Peyer's patch (tissue), 4 donors: ENCODE measurements around the gene VSTM2B. TPM values are rescaled to one million over a fixed set of nuclear protein-coding genes. Genes with fewer than 3 reads are reported as not detected.

Experiments
- DNase-seq, 3 donors: peaks; one replicate each; pipeline ENCODE4 v3.0.0-alpha.2; 2017 to 2019
- H3K27ac ChIP-seq, 4 donors: fragments of 200-600 bp; sonication (generic); one replicate each; pipeline ENCODE4 v1.5.1; 2016 to 2019
- H3K27me3 ChIP-seq, 2 donors: fragments of 200-600 bp; sonication (generic); one replicate each; pipeline ENCODE4 v1.5.1; 2019
- H3K36me3 ChIP-seq, 3 donors: fragments of 200-600 bp; sonication (generic); one replicate each; pipeline ENCODE4 v1.5.1; 2016 to 2019
- H3K4me1 ChIP-seq, 4 donors: fragments of 200-600 bp; sonication (generic); one replicate each; pipeline ENCODE4 v1.5.1; 2016 to 2019
- H3K4me3 ChIP-seq, 4 donors: fragments of 200-600 bp; sonication (generic); 1 replicate in 3 of 4; 2 replicates in 1 of 4; pipeline ENCODE4 v1.5.1; 2016 to 2019; ENCODE audit warnings: mild to moderate bottlenecking in 1 of 4
- H3K9me3 ChIP-seq, 4 donors: fragments of 200-600 bp; sonication (generic); one replicate each; pipeline ENCODE4 v1.5.1; 2016 to 2019; ENCODE audit warnings: mild to moderate bottlenecking in 1 of 4
- POLR2A ChIP-seq, 2 donors: fragments of 450-650 bp; IDR thresholded peaks; one replicate each; pipeline ENCODE4 v1.5.1; 2017; ENCODE audit warnings: antibody characterized with exemption in 2 of 2, mild to moderate bottlenecking in 2 of 2, moderate library complexity in 2 of 2
- total RNA-seq, 4 donors: library from RNA; depleted of rRNA; stranded (reverse); fragments of >200 nt; gene quantifications; one replicate each; pipeline ENCODE4 v1.1.0, GENCODE V29; 2016
- TF ChIP-seq, protein P1 (sequence below), 6 experiments: fragments of 450-650 bp in 4 of 6; fragments of 200-600 bp in 2 of 6; sonication (generic) in 1 of 6; IDR thresholded peaks; one replicate each; pipeline ENCODE4 v1.5.1; 2017 to 2019; ENCODE audit warnings: antibody characterized with exemption in 6 of 6, mild to moderate bottlenecking in 3 of 6, moderate library complexity in 1 of 6

Gene VSTM2B
- total RNA-seq, 4 donors from 2014 or later: not detected

DNA sequence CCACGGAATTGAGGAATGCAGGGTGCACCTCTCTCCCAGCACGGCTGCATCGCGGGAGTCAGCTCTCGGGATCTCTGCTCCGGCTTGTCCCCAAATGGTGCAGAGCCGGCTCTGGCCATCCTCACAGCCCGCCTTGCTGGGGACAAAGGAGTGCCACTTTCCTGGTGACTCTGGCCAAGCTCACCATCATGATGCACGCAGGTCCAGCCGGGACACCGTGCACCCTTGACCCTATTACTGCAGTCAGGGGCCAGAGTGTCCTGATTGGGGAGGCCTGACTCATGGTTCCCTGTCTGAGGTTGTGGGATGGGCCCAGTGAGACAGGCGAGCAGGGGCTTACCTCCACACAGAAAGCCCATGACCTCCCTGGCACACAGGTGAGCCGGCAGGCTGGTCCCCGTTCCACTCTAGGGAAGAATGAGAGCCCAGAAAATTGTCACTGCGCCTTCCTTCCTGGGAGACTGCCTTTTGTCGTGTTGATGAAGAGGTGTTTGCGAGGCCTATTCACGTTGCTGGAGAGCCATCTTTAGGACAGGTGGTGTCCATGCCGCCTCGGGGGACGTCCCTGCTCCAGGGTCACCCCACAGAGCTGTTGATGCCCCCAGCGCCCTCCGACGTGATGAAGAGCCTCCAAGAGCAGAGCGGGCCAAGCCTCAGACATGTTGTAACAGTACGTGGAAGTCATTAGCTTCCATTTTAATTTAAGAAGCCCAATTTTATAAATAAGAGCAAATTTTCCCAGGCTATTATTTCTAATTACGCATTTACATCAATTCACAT lies 18.5 kb upstream of the VSTM2B start:
- Histone ChIP-seq H3K27me3 (no peaks in the 10 kb centered on the region), H3K27ac (no peak overlapping the region), H3K36me3 (no peaks in the 10 kb centered on the region), H3K9me3 (no peaks in the 10 kb centered on the region), H3K4me1 (no peaks in the 10 kb centered on the region), H3K4me3 (no peak overlapping the region)
- peak in 1 of 3 donors; percentile 24 for DNase-seq
- TF ChIP-seq, protein P1, sequence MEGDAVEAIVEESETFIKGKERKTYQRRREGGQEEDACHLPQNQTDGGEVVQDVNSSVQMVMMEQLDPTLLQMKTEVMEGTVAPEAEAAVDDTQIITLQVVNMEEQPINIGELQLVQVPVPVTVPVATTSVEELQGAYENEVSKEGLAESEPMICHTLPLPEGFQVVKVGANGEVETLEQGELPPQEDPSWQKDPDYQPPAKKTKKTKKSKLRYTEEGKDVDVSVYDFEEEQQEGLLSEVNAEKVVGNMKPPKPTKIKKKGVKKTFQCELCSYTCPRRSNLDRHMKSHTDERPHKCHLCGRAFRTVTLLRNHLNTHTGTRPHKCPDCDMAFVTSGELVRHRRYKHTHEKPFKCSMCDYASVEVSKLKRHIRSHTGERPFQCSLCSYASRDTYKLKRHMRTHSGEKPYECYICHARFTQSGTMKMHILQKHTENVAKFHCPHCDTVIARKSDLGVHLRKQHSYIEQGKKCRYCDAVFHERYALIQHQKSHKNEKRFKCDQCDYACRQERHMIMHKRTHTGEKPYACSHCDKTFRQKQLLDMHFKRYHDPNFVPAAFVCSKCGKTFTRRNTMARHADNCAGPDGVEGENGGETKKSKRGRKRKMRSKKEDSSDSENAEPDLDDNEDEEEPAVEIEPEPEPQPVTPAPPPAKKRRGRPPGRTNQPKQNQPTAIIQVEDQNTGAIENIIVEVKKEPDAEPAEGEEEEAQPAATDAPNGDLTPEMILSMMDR (IDR thresholded peaks at IDR 0.05): no peak
- no peak for TF ChIP-seq POLR2A (IDR thresholded peaks at IDR 0.05)

DNA sequence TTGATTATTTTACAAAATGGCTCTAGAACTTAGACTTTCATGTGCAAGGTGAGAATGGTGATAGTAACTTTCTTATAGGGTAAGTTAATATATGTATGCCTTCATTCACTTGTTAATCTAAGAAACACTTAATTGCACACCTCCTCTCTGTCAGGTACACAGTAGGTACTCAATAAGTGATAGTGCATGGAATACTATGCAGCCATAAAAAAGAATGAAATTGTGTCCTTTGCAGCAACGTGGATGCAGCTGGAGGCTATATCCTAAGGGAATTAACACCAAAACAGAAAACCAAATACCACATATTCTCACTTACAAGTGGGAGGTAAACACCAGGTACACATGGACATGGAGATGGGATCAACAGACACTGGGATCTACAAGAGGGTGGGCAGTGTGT lies 17.6 kb upstream of the VSTM2B start:
- no peaks in the 10 kb centered on the region for H3K4me1 ChIP-seq
- TF ChIP-seq POLR2A (IDR thresholded peaks at IDR 0.05): no peak
- TF ChIP-seq, protein P1 (IDR thresholded peaks at IDR 0.05): no peak
- no peak overlapping the region for H3K4me3 ChIP-seq
- no peaks in the 10 kb centered on the region for H3K27me3 ChIP-seq
- no peaks in the 10 kb centered on the region for H3K36me3 ChIP-seq
- no peaks in the 10 kb centered on the region for H3K9me3 ChIP-seq
- DNase-seq: no peak
- H3K27ac ChIP-seq: no peak overlapping the region

DNA sequence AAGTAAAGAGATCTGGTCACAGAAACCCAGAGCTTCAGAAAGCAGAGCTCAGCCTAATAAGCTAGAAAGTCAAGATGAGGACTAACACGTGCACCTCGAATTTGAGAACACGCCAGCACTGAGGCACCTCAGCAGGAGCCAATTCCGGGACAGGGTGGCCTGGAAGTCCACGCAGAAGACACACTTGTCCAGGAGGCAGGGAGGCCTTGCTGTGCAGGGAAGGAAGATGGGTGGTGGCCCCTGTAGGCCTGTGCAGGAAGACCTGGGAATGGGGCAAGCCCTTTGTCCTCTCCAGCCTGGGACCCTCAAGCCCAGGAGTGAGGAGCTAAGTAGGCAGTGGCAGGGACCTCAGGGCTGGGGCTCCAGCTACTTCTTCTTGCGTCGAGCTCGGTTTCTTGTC lies 16.3 kb upstream of the VSTM2B start:
- DNase-seq: no peak
- no peaks in the 10 kb centered on the region for H3K4me1 ChIP-seq
- no peak for TF ChIP-seq POLR2A (IDR thresholded peaks at IDR 0.05)
- TF ChIP-seq, protein P1 (IDR thresholded peaks at IDR 0.05): no peak
- no peak overlapping the region for H3K4me3 ChIP-seq
- no peaks in the 10 kb centered on the region for H3K36me3 ChIP-seq
- H3K27ac ChIP-seq: no peak overlapping the region
- H3K9me3 ChIP-seq: no peaks in the 10 kb centered on the region
- H3K27me3 ChIP-seq: no peaks in the 10 kb centered on the region

DNA sequence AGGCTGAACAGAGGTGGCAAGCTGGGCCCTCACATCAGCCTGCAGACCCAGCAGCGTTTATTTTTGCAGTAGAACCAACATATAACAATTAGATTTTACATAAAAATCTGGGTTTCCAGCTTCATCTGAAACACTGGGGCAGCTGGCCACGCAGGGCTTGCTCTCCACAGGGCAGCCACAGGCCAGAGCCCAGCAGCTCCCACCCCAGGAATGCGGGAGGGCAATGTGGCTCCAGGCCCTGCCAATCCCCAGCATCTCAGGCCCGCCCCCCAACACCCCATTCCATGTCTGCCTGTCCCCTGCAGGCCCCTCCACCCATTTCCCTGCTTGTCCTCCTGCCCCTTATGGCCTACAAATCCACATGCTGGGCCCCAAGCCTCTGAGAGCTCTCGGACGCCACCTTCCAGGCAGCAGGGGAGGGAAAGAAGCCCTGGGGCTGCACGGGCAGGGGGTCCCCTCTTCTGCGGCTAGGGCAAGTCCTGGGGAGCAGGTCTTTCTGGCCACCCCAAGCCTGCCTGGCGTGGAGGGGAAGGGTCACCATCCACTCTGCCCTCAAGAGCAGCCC lies 15.0 kb upstream of the VSTM2B start:
- H3K27me3 ChIP-seq: no peaks in the 10 kb centered on the region
- no peak overlapping the region for H3K4me3 ChIP-seq
- no peaks in the 10 kb centered on the region for H3K9me3 ChIP-seq
- no peak overlapping the region for H3K27ac ChIP-seq
- DNase-seq: peak in 1 of 3 donors; percentile 15
- no peaks in the 10 kb centered on the region for H3K36me3 ChIP-seq
- TF ChIP-seq, protein P1 (IDR thresholded peaks at IDR 0.05): no peak
- no peak for TF ChIP-seq POLR2A (IDR thresholded peaks at IDR 0.05)
- H3K4me1 ChIP-seq: no peaks in the 10 kb centered on the region

DNA sequence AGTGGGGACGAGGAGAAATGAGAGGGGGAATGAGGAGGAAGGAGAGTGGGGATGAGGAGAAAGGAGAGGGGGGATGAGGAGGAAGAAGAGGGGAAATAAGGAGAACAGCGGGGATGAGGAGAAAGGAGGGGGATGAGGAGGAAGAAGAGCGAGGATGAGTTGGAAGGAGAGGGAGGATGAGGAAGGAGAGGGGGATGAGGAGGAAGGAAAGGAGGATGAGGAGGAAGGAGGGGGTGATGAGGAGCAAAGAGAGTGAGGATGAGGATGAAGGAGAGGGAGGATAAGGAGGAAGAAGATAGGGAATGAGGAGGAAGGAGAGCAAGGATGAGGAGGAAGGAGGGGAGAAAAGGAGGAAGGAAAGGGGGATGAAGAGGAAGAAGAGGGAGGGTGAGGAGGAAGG lies 14.0 kb upstream of the VSTM2B start:
- Histone ChIP-seq H3K9me3 (no peaks in the 10 kb centered on the region), H3K27me3 (no peaks in the 10 kb centered on the region), H3K36me3 (no peaks in the 10 kb centered on the region), H3K4me1 (no peaks in the 10 kb centered on the region), H3K4me3 (no peak overlapping the region), H3K27ac (no peak overlapping the region)
- no peak for DNase-seq
- no peak for TF ChIP-seq POLR2A (IDR thresholded peaks at IDR 0.05)

DNA sequence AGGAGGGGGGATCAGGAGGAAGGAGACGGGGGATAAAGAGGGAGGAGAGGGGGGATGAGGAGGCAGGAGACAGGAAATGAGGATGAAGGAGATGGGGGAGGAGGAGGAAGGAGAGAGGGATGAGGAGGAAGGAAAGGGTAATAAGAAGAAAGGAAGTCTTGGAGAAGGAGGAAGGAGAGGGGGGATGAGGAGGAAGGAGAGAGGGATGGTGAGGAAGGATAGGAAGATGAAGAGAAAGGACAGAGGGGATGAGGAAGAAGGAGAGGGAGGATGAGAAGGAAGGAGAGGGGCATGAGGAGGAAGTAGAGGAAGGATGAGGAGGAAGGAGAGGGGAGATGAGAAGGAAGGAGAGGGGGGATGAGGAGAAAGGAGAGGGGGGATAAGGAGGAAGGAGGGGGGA lies 13.0 kb upstream of the VSTM2B start:
- Histone ChIP-seq H3K4me3 (no peak overlapping the region), H3K4me1 (no peaks in the 10 kb centered on the region), H3K27me3 (no peaks in the 10 kb centered on the region), H3K9me3 (no peaks in the 10 kb centered on the region), H3K27ac (no peak overlapping the region), H3K36me3 (no peaks in the 10 kb centered on the region)
- TF ChIP-seq, protein P1 (IDR thresholded peaks at IDR 0.05): no peak
- no peak for TF ChIP-seq POLR2A (IDR thresholded peaks at IDR 0.05)
- no peak for DNase-seq
